Skeletal muscle satellite cell (primary cell): ENCODE data around the gene COL23A1.

ENCODE experiments used
- H3K27me3 ChIP-seq: 2 replicates; pipeline ENCODE4 v1.7.0; 2013; ENCODE audit warnings: low read length; ENCODE audit not compliant: control insufficient read depth, insufficient read depth
- H3K36me3 ChIP-seq: 2 replicates; pipeline ENCODE4 v1.7.0; 2013; ENCODE audit warnings: mild to moderate bottlenecking, control low read depth, low read length; ENCODE audit not compliant: insufficient read depth
- H3K4me1 ChIP-seq: 2 replicates; pipeline ENCODE4 v1.7.0; 2013; ENCODE audit warnings: low read length; ENCODE audit not compliant: control insufficient read depth, insufficient read depth
- H3K4me2 ChIP-seq: 2 replicates; pipeline ENCODE4 v1.7.0; 2013; ENCODE audit warnings: mild to moderate bottlenecking, low read length
- H3K4me3 ChIP-seq: 2 replicates; pipeline ENCODE4 v1.7.0; 2013; ENCODE audit warnings: low read length
- H3K9ac ChIP-seq: 2 replicates; pipeline ENCODE4 v1.7.0; 2013; ENCODE audit warnings: mild to moderate bottlenecking, low read depth, low read length, moderate library complexity
- H3K9me3 ChIP-seq: replicated peaks from 2 replicates; pipeline ENCODE4 v1.7.0; 2013; ENCODE audit warnings: mild to moderate bottlenecking, control low read depth, low read length

COL23A1 gene

GRCh38 chr5:178348356-178349074, 241.7 kb downstream of the COL23A1 start:
- no peak overlapping the region for H3K4me2 ChIP-seq

GRCh38 chr5:178347956-178348355, 242.2 kb downstream of the COL23A1 start:
- Histone ChIP-seq H3K4me3 (no peak overlapping the region), H3K9me3 (peaks cover 4% of the 10 kb centered on the region), H3K4me1 (no peaks in the 10 kb centered on the region), H3K4me2 (no peak overlapping the region), H3K36me3 (no peaks in the 10 kb centered on the region), H3K9ac (no peak overlapping the region), H3K27me3 (no peaks in the 10 kb centered on the region)

More at GRCh38 chr5:178348356-178349074, 241.7 kb downstream of the COL23A1 start:
- Histone ChIP-seq H3K9me3 (peaks cover 4% of the 10 kb centered on the region), H3K36me3 (no peaks in the 10 kb centered on the region), H3K4me3 (no peak overlapping the region), H3K9ac (no peak overlapping the region), H3K27me3 (no peaks in the 10 kb centered on the region), H3K4me1 (no peaks in the 10 kb centered on the region)

- no peak overlapping the region for H3K4me2 ChIP-seq
- H3K9ac ChIP-seq: no peak overlapping the region
- H3K36me3 ChIP-seq: no peaks in the 10 kb centered on the region
- no peak overlapping the region for H3K4me3 ChIP-seq
- no peaks in the 10 kb centered on the region for H3K27me3 ChIP-seq
- peaks cover 7% of the 10 kb centered on the region for H3K9me3 ChIP-seq
- H3K4me1 ChIP-seq: no peaks in the 10 kb centered on the region
These were observed 243.4 kb downstream of the COL23A1 start for GRCh38 chr5:178346607-178347334.

GRCh38 chr5:178343306-178343705, 246.9 kb downstream of the COL23A1 start:
- Histone ChIP-seq H3K36me3 (no peaks in the 10 kb centered on the region), H3K9me3 (peaks cover 8% of the 10 kb centered on the region), H3K4me3 (no peak overlapping the region), H3K4me1 (no peaks in the 10 kb centered on the region), H3K27me3 (no peaks in the 10 kb centered on the region), H3K9ac (no peak overlapping the region), H3K4me2 (no peak overlapping the region)

GRCh38 chr5:178341851-178342140, 248.4 kb downstream of the COL23A1 start:
- no peaks in the 10 kb centered on the region for H3K36me3 ChIP-seq
- no peak overlapping the region for H3K9ac ChIP-seq
- H3K9me3 ChIP-seq: peaks cover 8% of the 10 kb centered on the region
- no peaks in the 10 kb centered on the region for H3K27me3 ChIP-seq
- no peak overlapping the region for H3K4me3 ChIP-seq
- no peak overlapping the region for H3K4me2 ChIP-seq
- H3K4me1 ChIP-seq: no peaks in the 10 kb centered on the region

- Histone ChIP-seq H3K9ac (no peak overlapping the region), H3K9me3 (peaks cover 8% of the 10 kb centered on the region), H3K4me3 (no peak overlapping the region), H3K27me3 (no peaks in the 10 kb centered on the region), H3K4me1 (no peaks in the 10 kb centered on the region), H3K4me2 (no peak overlapping the region), H3K36me3 (no peaks in the 10 kb centered on the region)
These were observed 248.9 kb downstream of the COL23A1 start for GRCh38 chr5:178341091-178341850.

- H3K4me3 ChIP-seq: no peak overlapping the region
- no peaks in the 10 kb centered on the region for H3K27me3 ChIP-seq
- H3K9ac ChIP-seq: no peak overlapping the region
- peaks cover 8% of the 10 kb centered on the region for H3K9me3 ChIP-seq
- no peaks in the 10 kb centered on the region for H3K36me3 ChIP-seq
- H3K4me1 ChIP-seq: no peaks in the 10 kb centered on the region
- no peak overlapping the region for H3K4me2 ChIP-seq
These were observed 249.6 kb downstream of the COL23A1 start for GRCh38 chr5:178340637-178341036.

GRCh38 chr5:178340187-178340586, 250.0 kb downstream of the COL23A1 start:
- Histone ChIP-seq H3K9me3 (peaks cover 8% of the 10 kb centered on the region), H3K9ac (no peak overlapping the region), H3K4me1 (no peaks in the 10 kb centered on the region), H3K27me3 (no peaks in the 10 kb centered on the region), H3K36me3 (no peaks in the 10 kb centered on the region), H3K4me3 (no peak overlapping the region), H3K4me2 (no peak overlapping the region)

- H3K4me3 ChIP-seq: no peak overlapping the region
- no peak overlapping the region for H3K4me2 ChIP-seq
- no peaks in the 10 kb centered on the region for H3K4me1 ChIP-seq
- no peaks in the 10 kb centered on the region for H3K36me3 ChIP-seq
- H3K9ac ChIP-seq: no peak overlapping the region
- H3K27me3 ChIP-seq: no peaks in the 10 kb centered on the region
- peaks cover 4% of the 10 kb centered on the region for H3K9me3 ChIP-seq
These were observed 250.9 kb downstream of the COL23A1 start for GRCh38 chr5:178339272-178339671.

- H3K4me1 ChIP-seq: no peaks in the 10 kb centered on the region
- H3K4me3 ChIP-seq: no peak overlapping the region
- H3K27me3 ChIP-seq: no peaks in the 10 kb centered on the region
- peaks cover 4% of the 10 kb centered on the region for H3K9me3 ChIP-seq
- H3K36me3 ChIP-seq: no peaks in the 10 kb centered on the region
- H3K4me2 ChIP-seq: no peak overlapping the region
- no peak overlapping the region for H3K9ac ChIP-seq
These were observed 251.4 kb downstream of the COL23A1 start for GRCh38 chr5:178338750-178339144.

- Histone ChIP-seq H3K9me3 (peaks cover 4% of the 10 kb centered on the region), H3K9ac (no peak overlapping the region), H3K36me3 (no peaks in the 10 kb centered on the region), H3K4me3 (no peak overlapping the region), H3K4me1 (no peaks in the 10 kb centered on the region), H3K27me3 (no peaks in the 10 kb centered on the region), H3K4me2 (no peak overlapping the region)
These were observed 252.0 kb downstream of the COL23A1 start for GRCh38 chr5:178338126-178338749.
